GM19397 (cell line): ENCODE data around the gene ALPP.
"Not testable (repeated sequence)": the region's sequence is repeated elsewhere in the genome, so short reads cannot be mapped to it uniquely, and the experiment has no call there.

Experiments used
- ATAC-seq: cut with Tn5 transposase; IDR thresholded peaks from one replicate; pipeline ENCODE4 v1.9.1; 2021; ENCODE audit warnings: mild to moderate bottlenecking, moderate library complexity; ENCODE audit not compliant: unreplicated experiment

The ALPP gene

GRCh38 chr2:232400256-232401015 is 21.9 kb downstream of the ALPP start:
- no peak for ATAC-seq

- no peak for ATAC-seq
Measured at GRCh38 chr2:232402518-232402917, 24.0 kb downstream of the ALPP start.

- ATAC-seq = no peak
Measured at GRCh38 chr2:232405943-232406510, 27.5 kb downstream of the ALPP start.

GRCh38 chr2:232406556-232407310 is 28.2 kb downstream of the ALPP start, which contains the start of gene ALPG:
TSS of gene ALPG (plus strand) at chr2:232406844. CDS start at chr2:232406895, 51 bp downstream.
- ATAC-seq = no peak

GRCh38 chr2:232407428-232408150 is 29.0 kb downstream of the ALPP start:
- not testable (repeated sequence) for ATAC-seq

GRCh38 chr2:232408269-232408668 is 29.7 kb downstream of the ALPP start:
- ATAC-seq = not testable (repeated sequence)

GRCh38 chr2:232409617-232410016 is 31.1 kb downstream of the ALPP start:
- ATAC-seq = not testable (repeated sequence)

GRCh38 chr2:232410238-232410900 is 31.8 kb downstream of the ALPP start:
- no peak for ATAC-seq

- no peak for ATAC-seq
Measured at GRCh38 chr2:232411901-232412629, 33.5 kb downstream of the ALPP start.

- ATAC-seq = no peak
Measured at GRCh38 chr2:232412986-232413385, 34.4 kb downstream of the ALPP start.

- ATAC-seq = no peak
Measured at GRCh38 chr2:232415138-232415690, 36.7 kb downstream of the ALPP start.

- no peak for ATAC-seq
Measured at GRCh38 chr2:232415736-232416520, 37.4 kb downstream of the ALPP start.

- ATAC-seq = no peak
Measured at GRCh38 chr2:232416521-232417470, 38.2 kb downstream of the ALPP start.

GRCh38 chr2:232417489-232417888 is 38.9 kb downstream of the ALPP start:
- no peak for ATAC-seq

GRCh38 chr2:232418056-232418455 is 39.5 kb downstream of the ALPP start:
- ATAC-seq = no peak

- no peak for ATAC-seq
Measured at GRCh38 chr2:232418466-232419244, 40.1 kb downstream of the ALPP start.
